Liver (tissue), 9 donors: ENCODE measurements around the gene DYNC2LI1. TPM values are rescaled to one million over a fixed set of nuclear protein-coding genes. Genes with fewer than 3 reads are reported as not detected.
A peak's percentile ranks its signal among the peaks of the same experiment; 100 is the strongest.

Experiments
- DNase-seq: peaks from one replicate; pipeline ENCODE4 v3.0.0-alpha.2; 2017; ENCODE audit warnings: low spot score
- H3K27ac ChIP-seq, 2 donors: one replicate each; pipeline ENCODE4 v1.7.0; 2013; ENCODE audit warnings: inconsistent platforms in 2 of 2, low read length in 2 of 2, control low read depth in 1 of 2, low read depth in 1 of 2, mild to moderate bottlenecking in 1 of 2
- H3K27me3 ChIP-seq, 4 donors: one replicate each; pipeline versions ENCODE4 v1.6.1 to v1.7.0; 2013; ENCODE audit warnings: low read length in 3 of 4, inconsistent platforms in 1 of 4, mild to moderate bottlenecking in 1 of 4, moderate library complexity in 1 of 4; ENCODE audit not compliant: control insufficient read depth in 4 of 4, insufficient read depth in 4 of 4
- H3K36me3 ChIP-seq, 4 donors: one replicate each; pipeline versions ENCODE4 v1.6.1 to v1.7.0; 2013; ENCODE audit warnings: low read length in 3 of 4, mild to moderate bottlenecking in 3 of 4, low read depth in 1 of 4, moderate library complexity in 1 of 4; ENCODE audit not compliant: control insufficient read depth in 4 of 4, insufficient read depth in 3 of 4
- H3K4me1 ChIP-seq, 4 donors: one replicate each; pipeline versions ENCODE4 v1.6.1 to v1.7.0; 2013; ENCODE audit warnings: low read length in 3 of 4, mild to moderate bottlenecking in 3 of 4, moderate library complexity in 1 of 4; ENCODE audit not compliant: control insufficient read depth in 4 of 4, insufficient read depth in 4 of 4
- H3K4me3 ChIP-seq, 3 donors: one replicate each; pipeline versions ENCODE4 v1.6.1 to v1.7.0; 2013; ENCODE audit warnings: low read length in 3 of 3, control low read depth in 1 of 3, low read depth in 1 of 3, mild to moderate bottlenecking in 1 of 3
- H3K9ac ChIP-seq, 2 donors: one replicate each; pipeline ENCODE4 v1.7.0; 2013; ENCODE audit warnings: low read length in 2 of 2, mild to moderate bottlenecking in 2 of 2, moderate library complexity in 2 of 2, control low read depth in 1 of 2, low read depth in 1 of 2
- H3K9me3 ChIP-seq, 4 donors: one replicate each; pipeline versions ENCODE4 v1.6.1 to v1.7.0; 2013; ENCODE audit warnings: low read length in 3 of 4; ENCODE audit not compliant: control insufficient read depth in 4 of 4
- ATF3 ChIP-seq: IDR thresholded peaks from 2 replicates; pipeline ENCODE4 v1.6.1; 2016; ENCODE audit warnings: antibody characterized with exemption
- CTCF ChIP-seq: fragments of 150-350 bp; IDR thresholded peaks from 2 replicates; pipeline ENCODE4 v1.5.1; 2017; ENCODE audit warnings: improper control_type of control experiment, low read depth, low read length; ENCODE audit not compliant: missing input control
- EGR1 ChIP-seq, 2 donors: IDR thresholded peaks; 2 replicates each; pipeline ENCODE4 v1.6.1; 2016 to 2018; ENCODE audit warnings: antibody characterized with exemption in 2 of 2, low read depth in 2 of 2
- FOXA1 ChIP-seq: IDR thresholded peaks from 2 replicates; pipeline ENCODE4 v1.6.1; 2016; ENCODE audit warnings: antibody characterized with exemption
- FOXA2 ChIP-seq: IDR thresholded peaks from 2 replicates; pipeline ENCODE4 v1.6.1; 2016; ENCODE audit warnings: antibody characterized with exemption
- GABPA ChIP-seq, 2 donors: IDR thresholded peaks in 1 of 2; conservative IDR thresholded peaks in 1 of 2; 2 replicates each; pipeline ENCODE4 v1.6.1; 2016; ENCODE audit warnings: antibody characterized with exemption in 2 of 2, mild to moderate bottlenecking in 1 of 2, moderate library complexity in 1 of 2
- HNF4A ChIP-seq, 2 donors: conservative IDR thresholded peaks; 2 replicates each; pipeline ENCODE4 v1.6.1; 2016; ENCODE audit warnings: antibody characterized with exemption in 2 of 2, mild to moderate bottlenecking in 2 of 2
- JUND ChIP-seq, 2 donors: IDR thresholded peaks; 2 replicates each; pipeline ENCODE4 v1.6.1; 2016; ENCODE audit warnings: antibody characterized with exemption in 2 of 2
- MAX ChIP-seq: IDR thresholded peaks from 2 replicates; pipeline ENCODE4 v1.6.1; 2016; ENCODE audit warnings: antibody characterized with exemption
- NR2F2 ChIP-seq: IDR thresholded peaks from 2 replicates; pipeline ENCODE4 v1.6.1; 2016; ENCODE audit warnings: antibody characterized with exemption
- RAD21 ChIP-seq, 2 donors: IDR thresholded peaks; 2 replicates each; pipeline ENCODE4 v1.6.1; 2016; ENCODE audit warnings: antibody characterized with exemption in 2 of 2, mild to moderate bottlenecking in 2 of 2
- REST ChIP-seq: IDR thresholded peaks from 2 replicates; pipeline ENCODE4 v1.6.1; 2016; ENCODE audit warnings: antibody characterized with exemption, mild to moderate bottlenecking
- RXRA ChIP-seq, 2 donors: IDR thresholded peaks; 2 replicates each; pipeline ENCODE4 v1.6.1; 2017 to 2018; ENCODE audit warnings: antibody characterized with exemption in 2 of 2, mild to moderate bottlenecking in 1 of 2
- SP1 ChIP-seq: IDR thresholded peaks from 2 replicates; pipeline ENCODE4 v1.6.1; 2018; ENCODE audit warnings: antibody characterized with exemption, mild to moderate bottlenecking
- TAF1 ChIP-seq: conservative IDR thresholded peaks from 2 replicates; pipeline ENCODE4 v1.6.1; 2016; ENCODE audit warnings: antibody characterized with exemption, mild to moderate bottlenecking
- YY1 ChIP-seq: IDR thresholded peaks from 2 replicates; pipeline ENCODE4 v1.6.1; 2016; ENCODE audit warnings: antibody characterized with exemption, mild to moderate bottlenecking
- ZBTB33 ChIP-seq: IDR thresholded peaks from 2 replicates; pipeline ENCODE4 v1.6.1; 2016; ENCODE audit warnings: antibody characterized with exemption
- WGBS: extraction: QIAGEN DNeasy Blood & Tissue Kit; methylation state at CpG from one replicate; pipeline ENCODE4 v1.1.7; 2013; 5-methylcytosine and 5-hydroxymethylcytosine counted together
- polyA plus RNA-seq, 2 donors: library from polyadenylated mRNA; stranded (reverse) in 1 of 2; unstranded in 1 of 2; fragments of 200-250 nt in 1 of 2; fragments of >200 nt in 1 of 2; fragmentation: Nextera tagmentation in 1 of 2; extraction: Ambion mirVana in 1 of 2; gene quantifications; one replicate each; pipeline versions ENCODE4 v1.2.1 to v1.2.3, GENCODE V29; 2013 to 2015
- total RNA-seq, 2 donors: library from RNA; depleted of rRNA; stranded (reverse); fragments of >200 nt; gene quantifications; one replicate each; pipeline ENCODE4 v1.2.3, GENCODE V29; 2014
- donor health status: healthy.
- donor health status: healthy.
- donor health status: healthy.
- donor health status: healthy.
- donor health status: healthy.

Gene DYNC2LI1
- total and polyA plus RNA-seq, 4 donors: 5.4 to 6.1 (median 5.7) TPM

GRCh38 chr2:43841949-43842865 lies 68.4 kb downstream of the DYNC2LI1 start:
- peak overlapping the region; percentile 85 to 89 for H3K27ac ChIP-seq
- H3K4me3 ChIP-seq: peak overlapping the region; percentile 46 to 77 (median 58)
- WGBS: 39% methylated on average over 14 of the region's 14 CpGs
- peak overlapping the region; percentile 76 to 99 for H3K9ac ChIP-seq
- H3K36me3 ChIP-seq: peaks cover 0 to 10% (median 0%) of the 10 kb centered on the region in 4 donors
- peaks cover 3 to 77% (median 57%) of the 10 kb centered on the region in 4 donors for H3K4me1 ChIP-seq
- no peak for DNase-seq
- peak; percentile 86 to 94 for TF ChIP-seq RXRA (IDR thresholded peaks at IDR 0.05)
- peak; percentile 62 for TF ChIP-seq FOXA1
- TF ChIP-seq CTCF: no peak
- TF ChIP-seq ATF3: peak; percentile 52
- peak; percentile 63 for TF ChIP-seq MAX
- TF ChIP-seq RAD21 (IDR thresholded peaks at IDR 0.05): no peak
- peak; percentile 54 for TF ChIP-seq SP1
- TF ChIP-seq YY1: peak; percentile 67
- peak; percentile 60 to 80 for TF ChIP-seq HNF4A (conservative IDR thresholded peaks at IDR 0.05)
- no peak for TF ChIP-seq GABPA (IDR thresholded peaks at IDR 0.05 in 1 of 2, conservative IDR thresholded peaks at IDR 0.05 in 1 of 2)
- TF ChIP-seq EGR1 (IDR thresholded peaks at IDR 0.05; ENCODE audit: low read depth in 2 of 2): no peak
- no peak for TF ChIP-seq ZBTB33
- peak; percentile 34 to 61 for TF ChIP-seq JUND (IDR thresholded peaks at IDR 0.05)
- TF ChIP-seq NR2F2: no peak
- TF ChIP-seq FOXA2: peak; percentile 22
- peak; percentile 45 for TF ChIP-seq REST
- no peak for TF ChIP-seq TAF1
- H3K9me3 ChIP-seq: no peaks in the 10 kb centered on the region
- no peaks in the 10 kb centered on the region for H3K27me3 ChIP-seq
